Amniotic stem cell (primary cell): ENCODE results near the gene IL36A.

Experiments used
- DNase-seq: peaks from one replicate; lab custom pipeline; 2025; lab: John Stamatoyannopoulos, UW

The IL36A gene

GRCh38 chr2:113005030-113005509, at the start of gene IL36A:
Gene IL36A (plus strand): TSS chr2:113005459. CDS start chr2:113005872, 413 bp downstream.
- DNase-seq = no peak

- no peak for DNase-seq
Observed at GRCh38 chr2:112957511-112957910, 47.7 kb upstream of the IL36A start.

GRCh38 chr2:112958428-112959108, 46.7 kb upstream of the IL36A start:
- peak; percentile 42 for DNase-seq

GRCh38 chr2:112959109-112959812, 46.0 kb upstream of the IL36A start:
- no peak for DNase-seq

GRCh38 chr2:112960230-112960825, 44.9 kb upstream of the IL36A start:
- DNase-seq = no peak

- DNase-seq = no peak
Observed at GRCh38 chr2:112962308-112963175, 42.7 kb upstream of the IL36A start.

- DNase-seq = no peak
Observed at GRCh38 chr2:112967023-112967422, 38.2 kb upstream of the IL36A start.

- no peak for DNase-seq
Observed at GRCh38 chr2:112972423-112973086, 32.7 kb upstream of the IL36A start.

- DNase-seq = no peak
Observed at GRCh38 chr2:112973156-112973555, 32.1 kb upstream of the IL36A start.

GRCh38 chr2:112977559-112978056, 27.7 kb upstream of the IL36A start, which contains the start of gene IL36G:
Gene IL36G (plus strand): TSS chr2:112978006. CDS start chr2:112978639, 633 bp downstream.
- no peak for DNase-seq

- no peak for DNase-seq
Observed at GRCh38 chr2:112979731-112980130, 25.5 kb upstream of the IL36A start.

GRCh38 chr2:112980537-112980936, 24.7 kb upstream of the IL36A start:
- no peak for DNase-seq

- no peak for DNase-seq
Observed at GRCh38 chr2:112985090-112985489, 20.2 kb upstream of the IL36A start.

- no peak for DNase-seq
Observed at GRCh38 chr2:112989611-112990010, 15.6 kb upstream of the IL36A start.

- DNase-seq = no peak
Observed at GRCh38 chr2:112993831-112994230, 11.4 kb upstream of the IL36A start.

- no peak for DNase-seq
Observed at GRCh38 chr2:112994648-112995047, 10.6 kb upstream of the IL36A start.

GRCh38 chr2:112995346-112995920, 9.8 kb upstream of the IL36A start:
- DNase-seq = no peak

- DNase-seq = no peak
Observed at GRCh38 chr2:112996635-112997034, 8.6 kb upstream of the IL36A start.

GRCh38 chr2:112997151-112997550, 8.1 kb upstream of the IL36A start:
- no peak for DNase-seq

GRCh38 chr2:113000436-113000835, 4.8 kb upstream of the IL36A start:
- no peak for DNase-seq

- DNase-seq = no peak
Observed at GRCh38 chr2:113002677-113003076, 2.6 kb upstream of the IL36A start.
